ENCODE measurements around the gene USP6NL. TPM values are rescaled to one million over a fixed set of nuclear protein-coding genes. Genes with fewer than 3 reads are reported as not detected.

USP6NL gene
- total RNA-seq, 2 experiments from 2014 or later: 2.3 to 2.7 TPM

- POLR2A ChIA-PET: interaction anchor here (0.6 kb wide), 1 partner anchor 94 kb away, joined by 6 read pairs; no protein-coding TSS in a partner anchor
- CTCF ChIA-PET: interaction anchor here (1.0 kb wide), 1 partner anchor 352 kb away, joined by 3 read pairs; no protein-coding TSS in a partner anchor
These were observed 146.0 kb downstream of the USP6NL start for GRCh38 chr10:11465406-11465805.

- ChIA-PET POLR2A (no interaction called here), CTCF (no interaction called here)
These were observed 148.3 kb downstream of the USP6NL start for GRCh38 chr10:11463111-11463510.

DNA sequence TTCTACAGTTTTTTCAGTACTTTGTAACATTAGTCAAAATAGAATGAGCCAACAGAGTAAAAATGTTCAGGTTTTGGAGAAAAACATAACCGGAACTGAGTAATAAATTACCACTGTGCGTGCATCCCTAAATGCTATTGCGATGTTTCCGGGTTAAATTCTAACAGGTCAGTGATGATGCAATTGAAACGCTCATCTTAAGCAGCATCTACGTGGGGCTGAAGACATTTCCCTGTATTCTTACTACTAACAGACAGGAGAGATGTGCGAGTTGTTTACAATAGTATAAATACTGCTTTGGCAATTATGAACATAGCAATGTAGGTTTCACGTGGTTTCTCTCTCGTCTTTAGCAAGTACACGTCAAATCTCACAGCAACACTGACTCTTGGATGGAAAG, 149.4 kb downstream of the USP6NL start:
- CTCF ChIA-PET: no interaction called here
- POLR2A ChIA-PET: no interaction called here

GRCh38 chr10:11457336-11457735, 154.1 kb downstream of the USP6NL start:
- ChIA-PET POLR2A (no interaction called here), CTCF (no interaction called here)

DNA sequence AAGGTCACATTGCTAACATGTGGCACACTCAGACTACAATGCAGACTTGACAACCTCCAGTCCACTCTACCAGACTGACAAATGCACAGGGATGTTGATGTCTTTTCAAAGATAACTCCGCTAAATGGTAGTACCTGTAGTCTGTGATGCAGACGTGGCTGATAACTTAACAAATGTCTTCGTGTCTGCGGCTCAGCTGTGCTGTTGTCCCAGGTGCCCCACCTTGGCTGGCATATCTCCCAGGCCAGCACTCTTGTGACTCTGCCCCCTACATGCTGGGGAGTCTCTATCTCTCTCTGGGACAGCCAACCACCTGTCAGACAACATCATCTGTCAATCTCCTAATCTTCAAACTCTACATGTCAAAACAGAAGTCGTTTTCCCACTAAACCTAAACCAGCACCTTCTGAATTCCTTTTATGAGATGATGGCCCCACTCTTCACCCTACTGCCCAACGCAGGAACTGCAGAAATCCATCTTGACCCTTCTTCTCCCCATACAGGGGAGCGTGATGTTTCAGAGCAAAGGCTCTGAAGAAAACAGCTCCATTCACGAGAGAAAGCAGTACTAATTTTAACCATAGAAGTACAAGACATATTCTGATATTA, 156.4 kb downstream of the USP6NL start:
- ChIA-PET POLR2A (no interaction called here), CTCF (no interaction called here)

- ChIA-PET CTCF (no interaction called here), POLR2A (no interaction called here)
These were observed 157.3 kb downstream of the USP6NL start for GRCh38 chr10:11454160-11454559.

DNA sequence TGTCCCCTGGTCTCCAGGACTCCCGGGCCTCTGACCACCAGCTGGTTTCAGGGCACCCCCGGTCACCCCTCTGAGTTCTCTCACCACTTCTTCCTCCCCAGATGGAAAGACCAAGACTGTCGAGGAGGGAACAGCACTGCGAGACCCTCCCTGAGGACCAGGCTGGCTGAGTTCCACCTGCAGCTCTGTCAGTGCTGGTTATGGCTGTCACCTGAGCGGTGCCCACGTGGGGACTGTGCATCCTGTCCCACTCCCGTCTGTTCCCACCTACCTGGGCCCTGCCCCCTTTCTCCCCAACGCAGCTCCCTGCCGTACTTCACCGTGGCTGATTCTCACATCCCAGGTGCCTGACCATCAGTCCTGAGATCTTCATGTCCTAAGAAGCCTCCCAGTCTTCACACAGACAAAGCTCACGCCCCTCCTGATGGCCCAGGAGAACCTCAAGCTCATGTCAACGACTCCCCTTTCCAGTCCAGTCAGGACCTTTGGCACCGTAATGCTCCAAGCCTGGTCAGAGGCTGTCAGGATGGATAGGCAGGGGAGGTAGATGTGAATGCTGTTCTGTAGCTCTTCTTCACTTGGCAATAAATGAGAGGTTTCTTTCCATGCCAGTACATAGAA, 159.7 kb downstream of the USP6NL start:
- CTCF ChIA-PET: interaction anchor here (0.7 kb wide), 2 partner anchors 12 to 306 kb away, joined by 3 read pairs; no protein-coding TSS in a partner anchor
- POLR2A ChIA-PET: no interaction called here

GRCh38 chr10:11450427-11450826, 161.0 kb downstream of the USP6NL start:
- ChIA-PET CTCF (no interaction called here), POLR2A (no interaction called here)

DNA sequence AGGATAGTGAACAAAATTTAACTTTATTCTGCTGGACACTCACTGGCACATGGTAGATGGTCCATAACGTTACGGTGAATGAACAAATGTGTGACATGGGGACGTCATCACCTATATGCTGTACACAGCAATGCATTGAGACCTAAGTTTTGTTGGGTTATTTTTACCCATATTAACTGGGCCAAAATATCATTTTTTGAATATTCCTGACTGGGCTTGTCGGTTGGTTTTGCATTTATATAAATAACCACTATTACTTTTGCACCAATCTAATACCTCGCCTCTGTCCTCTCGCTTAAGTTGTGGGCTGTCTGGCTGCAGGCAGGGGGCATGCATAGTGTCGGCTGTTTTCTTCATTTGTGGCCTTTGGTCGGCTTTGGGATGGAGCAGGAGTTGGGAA, 161.7 kb downstream of the USP6NL start:
- CTCF ChIA-PET: no interaction called here
- POLR2A ChIA-PET: no interaction called here

DNA sequence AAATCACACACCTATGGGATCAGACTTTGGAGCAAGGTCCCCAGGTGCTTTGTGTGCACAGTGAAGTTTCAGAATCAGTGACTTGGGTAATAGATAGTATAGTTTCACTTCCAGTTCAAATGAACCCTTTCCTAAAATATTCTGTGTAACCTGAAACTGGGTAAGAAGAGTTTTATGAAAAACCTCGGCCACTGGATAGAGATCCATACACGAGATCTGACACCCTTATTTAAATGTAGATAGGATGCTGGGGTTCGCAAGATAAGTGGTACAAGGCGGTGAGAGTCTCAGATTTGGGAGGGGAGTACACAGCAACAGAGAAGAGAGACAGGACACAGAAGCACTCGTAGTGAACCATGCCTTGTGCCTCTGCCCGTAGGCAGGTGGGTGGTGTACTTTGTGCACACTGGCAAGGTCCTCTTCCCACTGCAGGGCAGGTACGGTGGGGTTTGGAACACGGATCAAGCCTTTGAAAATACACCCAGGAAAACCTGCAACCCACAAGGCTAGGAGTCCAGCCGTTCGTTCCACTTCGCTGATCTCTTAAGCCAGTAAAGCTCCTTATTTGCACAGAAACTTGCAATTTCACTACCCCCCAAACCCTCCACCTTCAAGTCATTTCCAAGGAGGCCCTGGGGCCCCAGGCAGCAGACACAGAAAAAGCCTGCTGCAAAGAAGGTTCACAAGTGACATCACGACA, 162.8 kb downstream of the USP6NL start:
- POLR2A ChIA-PET: interaction anchor here (0.6 kb wide), 1 partner anchor 352 kb away, joined by 12 read pairs; no protein-coding TSS in a partner anchor
- CTCF ChIA-PET: no interaction called here

GRCh38 chr10:11448190-11448544, 163.3 kb downstream of the USP6NL start:
- CTCF ChIA-PET: no interaction called here

GRCh38 chr10:11447586-11447985, 163.9 kb downstream of the USP6NL start:
- POLR2A ChIA-PET: no interaction called here
- CTCF ChIA-PET: no interaction called here

More at GRCh38 chr10:11448190-11448544, 163.3 kb downstream of the USP6NL start:
- POLR2A ChIA-PET: interaction anchor here (0.6 kb wide), 1 partner anchor 352 kb away, joined by 12 read pairs; no protein-coding TSS in a partner anchor

- ChIA-PET CTCF (no interaction called here), POLR2A (no interaction called here)
These were observed 164.6 kb downstream of the USP6NL start for GRCh38 chr10:11446864-11447263.

- CTCF ChIA-PET: no interaction called here
- POLR2A ChIA-PET: no interaction called here
These were observed 165.3 kb downstream of the USP6NL start for GRCh38 chr10:11446133-11446532.

GRCh38 chr10:11444531-11445228, 166.8 kb downstream of the USP6NL start:
- CTCF ChIA-PET: no interaction called here
- POLR2A ChIA-PET: no interaction called here

GRCh38 chr10:11444155-11444530, 167.3 kb downstream of the USP6NL start:
- ChIA-PET CTCF (no interaction called here), POLR2A (no interaction called here)

DNA sequence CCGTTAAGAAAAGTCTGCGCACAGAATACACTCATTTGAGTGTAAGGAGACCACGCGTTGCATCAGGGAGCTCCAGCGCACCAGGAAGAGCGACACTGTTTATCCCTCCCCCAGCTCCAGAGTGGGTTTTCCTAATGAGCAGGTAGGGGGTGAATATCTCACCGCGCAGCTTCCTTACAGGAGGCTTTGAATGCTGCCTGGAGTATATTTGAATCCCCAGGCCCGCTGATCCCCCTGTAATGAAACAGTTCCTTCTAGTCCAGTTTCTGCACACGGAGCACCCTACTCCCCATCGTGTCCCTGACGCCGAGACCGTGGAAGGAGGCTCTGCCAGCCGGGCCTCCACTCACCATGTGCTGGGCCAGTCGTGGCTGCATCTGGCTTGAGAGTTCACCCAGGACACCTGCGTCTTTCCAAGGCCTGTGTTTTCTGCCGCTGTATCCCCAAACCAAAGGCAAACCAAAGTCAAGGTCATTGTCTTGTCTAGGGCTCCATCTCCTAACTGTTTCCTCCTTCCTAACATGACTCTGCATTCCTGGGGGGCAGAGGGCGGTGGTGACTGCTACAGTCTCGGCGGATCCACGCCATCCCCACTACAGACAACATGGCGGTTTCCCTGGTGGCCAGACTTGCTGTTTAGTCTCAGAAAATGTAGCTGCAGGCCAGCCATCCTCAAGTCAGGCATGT, 167.8 kb downstream of the USP6NL start:
- POLR2A ChIA-PET: no interaction called here
- CTCF ChIA-PET: no interaction called here

DNA sequence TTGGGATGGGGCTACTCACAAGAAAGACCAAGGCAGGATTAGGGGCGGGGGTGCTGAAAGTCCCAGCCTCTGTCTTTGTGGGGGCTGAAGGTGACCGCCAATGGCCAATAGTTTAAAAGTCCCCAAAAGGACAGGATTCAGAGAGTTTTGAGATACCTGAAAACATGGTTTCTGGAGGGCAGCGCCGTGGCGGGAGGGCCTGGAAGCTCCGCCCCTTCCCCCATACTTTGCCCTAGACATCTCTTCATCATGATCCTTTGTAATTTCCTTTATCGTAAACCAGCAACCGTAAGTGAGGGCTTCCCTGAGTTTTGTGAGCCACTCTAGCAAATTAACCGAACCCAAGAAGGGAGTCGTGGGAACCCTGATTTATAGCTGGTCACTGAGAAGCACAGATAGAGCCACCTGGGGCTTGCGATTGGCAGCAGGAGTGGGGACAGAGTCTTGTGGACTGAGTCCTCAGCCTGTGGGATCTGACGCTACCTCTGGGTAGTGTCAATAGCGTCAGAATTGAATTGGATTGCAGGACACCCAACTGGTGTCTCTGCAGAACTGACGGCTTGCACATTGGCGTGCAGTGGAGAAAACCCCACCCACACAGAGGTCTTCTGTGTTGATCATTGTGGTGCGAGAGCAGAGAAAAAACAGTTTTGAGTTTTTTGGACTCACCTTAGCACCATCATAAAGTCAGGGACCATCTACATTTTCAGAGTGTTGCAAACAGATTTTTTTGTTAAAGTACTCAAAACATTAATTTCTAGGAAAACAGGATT, 169.3 kb downstream of the USP6NL start:
- ChIA-PET CTCF (interaction anchor here (1.7 kb wide), 1 partner anchor 277 kb away, joined by 4 read pairs; no protein-coding TSS in a partner anchor), POLR2A (no interaction called here)

- ChIA-PET CTCF (interaction anchor here (1.7 kb wide), 1 partner anchor 276 kb away, joined by 4 read pairs; no protein-coding TSS in a partner anchor), POLR2A (no interaction called here)
These were observed 170.3 kb downstream of the USP6NL start for GRCh38 chr10:11441151-11441535.

Data from activated CD8-positive, alpha-beta memory T cell treated with anti-CD3 and anti-CD28 coated beads for 36 hours (primary cell).